Activated naive CD8-positive, alpha-beta T cell treated with anti-CD3 and anti-CD28 coated beads, Interleukin-2, amount 50 U/mL, for 24 hours (primary cell): ENCODE results near the gene PTPN14.
"Not testable (repeated sequence)": the region's sequence is repeated elsewhere in the genome, so short reads cannot be mapped to it uniquely, and the experiment has no call there.

Source experiments
- ATAC-seq: fragments of 150-1000 bp; cut with Tn5 transposase; one replicate; pipeline ENCODE4 v1.10.0; 2021
- DNase-seq: peaks from one replicate; pipeline ENCODE4 v3.0.0; 2021
- H3K27ac Mint-ChIP-seq: one replicate; pipeline ENCODE4 v1.8.0; 2021; ENCODE audit warnings: mild to moderate bottlenecking, mixed read lengths
- H3K27me3 Mint-ChIP-seq: one replicate; pipeline ENCODE4 v1.8.0; 2021; ENCODE audit warnings: mixed read lengths
- H3K36me3 Mint-ChIP-seq: one replicate; pipeline ENCODE4 v1.8.0; 2021; ENCODE audit warnings: low read depth, mixed read lengths
- H3K4me1 Mint-ChIP-seq: one replicate; pipeline ENCODE4 v1.8.0; 2021; ENCODE audit warnings: mixed read lengths
- H3K4me3 Mint-ChIP-seq: one replicate; pipeline ENCODE4 v1.8.0; 2021; ENCODE audit warnings: mild to moderate bottlenecking, moderate library complexity, mixed read lengths
- H3K9me3 Mint-ChIP-seq: one replicate; pipeline ENCODE4 v1.8.0; 2021; ENCODE audit warnings: mixed read lengths

Gene PTPN14

GRCh38 chr1:214494179-214494578, 57.2 kb downstream of the PTPN14 start:
- not testable (repeated sequence) for H3K9me3 Mint-ChIP-seq, DNase-seq, H3K36me3 Mint-ChIP-seq, H3K4me3 Mint-ChIP-seq, H3K4me1 Mint-ChIP-seq, H3K27ac Mint-ChIP-seq, ATAC-seq
- H3K27me3 Mint-ChIP-seq: peaks cover 24% of the 10 kb centered on the region

GRCh38 chr1:214493126-214493796, 58.1 kb downstream of the PTPN14 start:
- Mint-ChIP-seq H3K4me3 (no peak overlapping the region), H3K27me3 (peaks cover 20% of the 10 kb centered on the region), H3K9me3 (no peaks in the 10 kb centered on the region), H3K36me3 (no peaks in the 10 kb centered on the region), H3K27ac (no peak overlapping the region), H3K4me1 (no peaks in the 10 kb centered on the region)
- ATAC-seq: no peak
- no peak for DNase-seq

- H3K4me3 Mint-ChIP-seq: no peak overlapping the region
- H3K4me1 Mint-ChIP-seq: no peaks in the 10 kb centered on the region
- ATAC-seq (no peak), DNase-seq (no peak)
- peaks cover 20% of the 10 kb centered on the region for H3K27me3 Mint-ChIP-seq
- no peaks in the 10 kb centered on the region for H3K36me3 Mint-ChIP-seq
- H3K9me3 Mint-ChIP-seq: no peaks in the 10 kb centered on the region
- no peak overlapping the region for H3K27ac Mint-ChIP-seq
Observed at GRCh38 chr1:214492401-214493075, 58.9 kb downstream of the PTPN14 start.

- Mint-ChIP-seq H3K27ac (no peak overlapping the region), H3K36me3 (no peaks in the 10 kb centered on the region), H3K4me3 (no peak overlapping the region), H3K4me1 (no peaks in the 10 kb centered on the region), H3K9me3 (no peaks in the 10 kb centered on the region), H3K27me3 (peaks cover 18% of the 10 kb centered on the region)
- DNase-seq: no peak
- ATAC-seq: no peak
Observed at GRCh38 chr1:214491468-214492146, 59.8 kb downstream of the PTPN14 start.

- peaks cover 4% of the 10 kb centered on the region for H3K9me3 Mint-ChIP-seq
Observed at GRCh38 chr1:214485151-214485550, 66.3 kb downstream of the PTPN14 start.

GRCh38 chr1:214483180-214483579, 68.2 kb downstream of the PTPN14 start:
- H3K9me3 Mint-ChIP-seq, H3K27ac Mint-ChIP-seq, ATAC-seq, H3K36me3 Mint-ChIP-seq, H3K4me1 Mint-ChIP-seq, H3K4me3 Mint-ChIP-seq, DNase-seq, H3K27me3 Mint-ChIP-seq: not testable (repeated sequence)

More at GRCh38 chr1:214485151-214485550, 66.3 kb downstream of the PTPN14 start:
- no peaks in the 10 kb centered on the region for H3K4me1 Mint-ChIP-seq
- H3K4me3 Mint-ChIP-seq: no peak overlapping the region
- no peak for ATAC-seq
- H3K27me3 Mint-ChIP-seq: peaks cover 8% of the 10 kb centered on the region
- no peak overlapping the region for H3K27ac Mint-ChIP-seq
- DNase-seq: no peak
- no peaks in the 10 kb centered on the region for H3K36me3 Mint-ChIP-seq

GRCh38 chr1:214481983-214482634, 69.3 kb downstream of the PTPN14 start:
- H3K27me3 Mint-ChIP-seq, H3K4me3 Mint-ChIP-seq, H3K36me3 Mint-ChIP-seq, H3K9me3 Mint-ChIP-seq, H3K27ac Mint-ChIP-seq, DNase-seq, H3K4me1 Mint-ChIP-seq, ATAC-seq: not testable (repeated sequence)

- ATAC-seq: no peak
- peaks cover 7% of the 10 kb centered on the region for H3K4me1 Mint-ChIP-seq
- H3K27ac Mint-ChIP-seq: no peak overlapping the region
Observed at GRCh38 chr1:214476986-214477870, 74.2 kb downstream of the PTPN14 start.

GRCh38 chr1:214476229-214476985, 75.0 kb downstream of the PTPN14 start:
- Mint-ChIP-seq H3K9me3 (peaks cover 4% of the 10 kb centered on the region), H3K36me3 (no peaks in the 10 kb centered on the region), H3K27ac (no peak overlapping the region), H3K4me3 (no peak overlapping the region), H3K27me3 (peaks cover 21% of the 10 kb centered on the region), H3K4me1 (peaks cover 16% of the 10 kb centered on the region)
- DNase-seq (no peak), ATAC-seq (no peak)

More at GRCh38 chr1:214476986-214477870, 74.2 kb downstream of the PTPN14 start:
- Mint-ChIP-seq H3K4me3 (no peak overlapping the region), H3K36me3 (no peaks in the 10 kb centered on the region), H3K27me3 (peaks cover 23% of the 10 kb centered on the region), H3K9me3 (peaks cover 4% of the 10 kb centered on the region)
- no peak for DNase-seq

GRCh38 chr1:214475746-214476145, 75.7 kb downstream of the PTPN14 start:
- DNase-seq (no peak), ATAC-seq (no peak)
- Mint-ChIP-seq H3K4me1 (peaks cover 19% of the 10 kb centered on the region), H3K27me3 (peaks cover 19% of the 10 kb centered on the region), H3K27ac (no peak overlapping the region), H3K9me3 (peaks cover under 1% of the 10 kb centered on the region), H3K36me3 (no peaks in the 10 kb centered on the region), H3K4me3 (no peak overlapping the region)

- H3K36me3 Mint-ChIP-seq: no peaks in the 10 kb centered on the region
- DNase-seq (no peak), ATAC-seq (no peak)
- no peak overlapping the region for H3K4me3 Mint-ChIP-seq
- peaks cover 19% of the 10 kb centered on the region for H3K4me1 Mint-ChIP-seq
- no peak overlapping the region for H3K27ac Mint-ChIP-seq
- H3K27me3 Mint-ChIP-seq: peaks cover 18% of the 10 kb centered on the region
- no peaks in the 10 kb centered on the region for H3K9me3 Mint-ChIP-seq
Observed at GRCh38 chr1:214475331-214475730, 76.1 kb downstream of the PTPN14 start.

GRCh38 chr1:214474467-214474866, 76.9 kb downstream of the PTPN14 start:
- no peak for DNase-seq
- Mint-ChIP-seq H3K36me3 (no peaks in the 10 kb centered on the region), H3K4me3 (no peak overlapping the region), H3K27ac (no peak overlapping the region), H3K4me1 (peaks cover 21% of the 10 kb centered on the region), H3K9me3 (no peaks in the 10 kb centered on the region), H3K27me3 (peaks cover 18% of the 10 kb centered on the region)
- no peak for ATAC-seq

GRCh38 chr1:214473862-214474261, 77.5 kb downstream of the PTPN14 start:
- Mint-ChIP-seq H3K4me1 (peaks cover 26% of the 10 kb centered on the region), H3K27ac (peak overlapping the region; percentile 7), H3K4me3 (no peak overlapping the region), H3K27me3 (peaks cover 18% of the 10 kb centered on the region), H3K36me3 (no peaks in the 10 kb centered on the region), H3K9me3 (no peaks in the 10 kb centered on the region)
- no peak for ATAC-seq
- no peak for DNase-seq
